Spleen (tissue), 7 donors: ENCODE results near the gene ACVR1.

Experiments
- POLR2A ChIP-seq, 3 donors: fragments of 450-650 bp; IDR thresholded peaks; one replicate each; pipeline ENCODE4 v1.5.1; 2017; ENCODE audit warnings: antibody characterized with exemption in 3 of 3, mild to moderate bottlenecking in 1 of 3
- TF ChIP-seq, protein P1 (sequence below), 11 experiments: fragments of 200-600 bp in 7 of 11; fragments of 450-650 bp in 4 of 11; sonication (generic) in 4 of 11; IDR thresholded peaks in 8 of 11; conservative IDR thresholded peaks in 3 of 11; 1 replicate in 7 of 11; 2 replicates in 4 of 11; pipeline versions ENCODE4 v1.4.0 to v1.8.0; 2016 to 2021; ENCODE audit warnings: antibody characterized with exemption in 11 of 11, inconsistent platforms in 4 of 11, mild to moderate bottlenecking in 1 of 11
- donor health status: DM: no; HTN: no; CAD: no; lungs with moderate emphysema.
- donor health status: DM: no; HTN: no; CAD: no.
- donor health status: DM: no; HTN: no; CAD: no.

DNA sequence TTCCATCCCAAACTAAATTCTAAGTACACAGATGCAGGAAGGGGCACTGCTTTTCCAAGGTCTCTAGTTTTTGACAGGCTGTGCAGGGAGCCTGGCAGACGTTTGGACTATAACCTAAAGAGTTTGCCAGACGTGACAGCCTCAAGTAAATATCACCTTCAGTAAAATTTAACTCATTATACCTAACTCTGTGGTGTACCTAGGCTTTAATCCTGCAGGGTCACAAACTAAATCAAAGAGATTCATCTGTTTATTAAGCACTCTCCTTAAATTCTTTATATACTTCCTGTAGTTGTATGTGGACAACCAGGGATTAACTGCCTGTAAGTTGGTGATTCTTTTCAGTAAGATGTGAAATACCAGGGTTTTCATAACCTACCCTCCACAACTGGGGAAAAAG lies 92.9 kb downstream of the ACVR1 start:
- TF ChIP-seq, protein P1, sequence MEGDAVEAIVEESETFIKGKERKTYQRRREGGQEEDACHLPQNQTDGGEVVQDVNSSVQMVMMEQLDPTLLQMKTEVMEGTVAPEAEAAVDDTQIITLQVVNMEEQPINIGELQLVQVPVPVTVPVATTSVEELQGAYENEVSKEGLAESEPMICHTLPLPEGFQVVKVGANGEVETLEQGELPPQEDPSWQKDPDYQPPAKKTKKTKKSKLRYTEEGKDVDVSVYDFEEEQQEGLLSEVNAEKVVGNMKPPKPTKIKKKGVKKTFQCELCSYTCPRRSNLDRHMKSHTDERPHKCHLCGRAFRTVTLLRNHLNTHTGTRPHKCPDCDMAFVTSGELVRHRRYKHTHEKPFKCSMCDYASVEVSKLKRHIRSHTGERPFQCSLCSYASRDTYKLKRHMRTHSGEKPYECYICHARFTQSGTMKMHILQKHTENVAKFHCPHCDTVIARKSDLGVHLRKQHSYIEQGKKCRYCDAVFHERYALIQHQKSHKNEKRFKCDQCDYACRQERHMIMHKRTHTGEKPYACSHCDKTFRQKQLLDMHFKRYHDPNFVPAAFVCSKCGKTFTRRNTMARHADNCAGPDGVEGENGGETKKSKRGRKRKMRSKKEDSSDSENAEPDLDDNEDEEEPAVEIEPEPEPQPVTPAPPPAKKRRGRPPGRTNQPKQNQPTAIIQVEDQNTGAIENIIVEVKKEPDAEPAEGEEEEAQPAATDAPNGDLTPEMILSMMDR (IDR thresholded peaks at IDR 0.05 in 8 of 11, conservative IDR thresholded peaks at IDR 0.05 in 3 of 11): no peak
- TF ChIP-seq POLR2A (IDR thresholded peaks at IDR 0.05): no peak
